Hepatocyte (in vitro differentiated cells): ENCODE measurements around the gene SYNGAP1. TPM values are rescaled to one million over a fixed set of nuclear protein-coding genes. Genes with fewer than 3 reads are reported as not detected.

ENCODE experiments used
- DNase-seq: peaks from one replicate; pipeline ENCODE4 v3.0.0-alpha.2; 2016; ENCODE audit warnings: low spot score
- H2AFZ ChIP-seq: fragments of 200-600 bp; sonication (generic); 2 replicates; pipeline ENCODE4 v1.6.0; 2016; ENCODE audit warnings: antibody characterized with exemption, mild to moderate bottlenecking
- H3K27ac ChIP-seq: fragments of 200-600 bp; sonication (generic); 2 replicates; pipeline ENCODE4 v1.5.1; 2016; ENCODE audit warnings: mild to moderate bottlenecking
- H3K27me3 ChIP-seq: fragments of 200-600 bp; sonication (generic); 2 replicates; pipeline ENCODE4 v1.6.1; 2016
- H3K36me3 ChIP-seq: fragments of 200-600 bp; sonication (generic); replicated peaks from 2 replicates; pipeline ENCODE4 v1.5.1; 2016; ENCODE audit warnings: low read depth; ENCODE audit not compliant: insufficient read depth
- H3K4me1 ChIP-seq: fragments of 200-600 bp; sonication (generic); 2 replicates; pipeline ENCODE4 v1.5.1; 2016; ENCODE audit warnings: mild to moderate bottlenecking, moderate library complexity; ENCODE audit not compliant: insufficient read depth
- H3K4me2 ChIP-seq: fragments of 200-600 bp; sonication (generic); 2 replicates; pipeline ENCODE4 v1.6.0; 2016
- H3K4me3 ChIP-seq: fragments of 200-600 bp; sonication (generic); 2 replicates; pipeline ENCODE4 v1.5.1; 2016; ENCODE audit warnings: mild to moderate bottlenecking
- H3K79me2 ChIP-seq: fragments of 200-600 bp; sonication (generic); 2 replicates; pipeline ENCODE4 v1.6.0; 2017; ENCODE audit warnings: mild to moderate bottlenecking
- H3K9me2 ChIP-seq: fragments of 200-600 bp; sonication (generic); replicated peaks from 2 replicates; pipeline ENCODE4 v1.6.0; 2017; ENCODE audit warnings: mild to moderate bottlenecking; ENCODE audit not compliant: insufficient read depth
- H3K9me3 ChIP-seq: fragments of 200-600 bp; sonication (generic); 2 replicates; pipeline ENCODE4 v1.5.1; 2016; ENCODE audit warnings: low read depth, mild to moderate bottlenecking
- H4K20me1 ChIP-seq: fragments of 200-600 bp; sonication (generic); 2 replicates; pipeline ENCODE4 v1.6.0; 2016; ENCODE audit warnings: mild to moderate bottlenecking; ENCODE audit not compliant: insufficient read depth, poor library complexity, severe bottlenecking
- CTCF ChIP-seq: fragments of 200-600 bp; sonication (generic); IDR thresholded peaks from 2 replicates; pipeline ENCODE4 v1.5.1; 2016; ENCODE audit warnings: antibody characterized with exemption, mild to moderate bottlenecking; ENCODE audit not compliant: poor library complexity
- EZH2 ChIP-seq: fragments of 200-600 bp; sonication (generic); IDR thresholded peaks from 2 replicates; pipeline ENCODE4 v1.6.1; 2016; ENCODE audit warnings: antibody characterized with exemption, mild to moderate bottlenecking, borderline replicate concordance
- EZH2phosphoT487 ChIP-seq: fragments of 200-600 bp; sonication (generic); IDR thresholded peaks from one replicate; pipeline ENCODE4 v1.6.1; 2018; ENCODE audit warnings: antibody characterized with exemption, mild to moderate bottlenecking, low read depth, moderate library complexity; ENCODE audit not compliant: unreplicated experiment, severe bottlenecking
- WGBS: methylation state at CpG from one replicate; pipeline ENCODE4 v1.1.6; 2016; ENCODE audit warnings: low lambda C conversion rate; ENCODE audit errors: missing lambda C conversion rate; 5-methylcytosine and 5-hydroxymethylcytosine counted together
- polyA plus RNA-seq: library from polyadenylated mRNA; unstranded; fragments of >200 nt; fragmentation: Nextera tagmentation; extraction: Ambion mirVana; gene quantifications from 2 replicates; pipeline ENCODE4 v1.2.1, GENCODE V29; 2016
- total RNA-seq: library from RNA; depleted of rRNA; stranded (reverse); fragments of >200 nt; gene quantifications from 2 replicates; pipeline ENCODE4 v1.2.3, GENCODE V29; 2014

SYNGAP1 gene
- total and polyA plus RNA-seq, 2 experiments from 2014 or later, result 5.7 to 6.6 TPM

- no peak overlapping the region for H3K27ac ChIP-seq
- H3K9me2 ChIP-seq, result no peaks in the 10 kb centered on the region
- no peaks in the 10 kb centered on the region for H3K27me3 ChIP-seq
- peaks cover 20% of the 10 kb centered on the region for H3K79me2 ChIP-seq
- WGBS, result 97% methylated on average over 4 of the region's 4 CpGs
- no peaks in the 10 kb centered on the region for H4K20me1 ChIP-seq
- H3K4me2 ChIP-seq, result no peak overlapping the region
- no peak overlapping the region for H2AFZ ChIP-seq
- TF ChIP-seq EZH2phosphoT487 (no peak), CTCF (no peak), EZH2 (no peak)
- H3K9me3 ChIP-seq, result no peaks in the 10 kb centered on the region
- no peak for DNase-seq
- no peak overlapping the region for H3K4me3 ChIP-seq
- H3K36me3 ChIP-seq, result no peaks in the 10 kb centered on the region
- peaks cover 20% of the 10 kb centered on the region for H3K4me1 ChIP-seq
Observed at GRCh38 chr6:33434961-33435360, 15.1 kb downstream of the SYNGAP1 start.

GRCh38 chr6:33437666-33438065, 17.8 kb downstream of the SYNGAP1 start:
- Histone ChIP-seq H3K4me1 (peaks cover 7% of the 10 kb centered on the region), H3K27me3 (no peaks in the 10 kb centered on the region), H3K4me2 (no peak overlapping the region), H3K9me2 (no peaks in the 10 kb centered on the region), H3K4me3 (no peak overlapping the region), H3K36me3 (no peaks in the 10 kb centered on the region), H3K9me3 (no peaks in the 10 kb centered on the region), H3K27ac (no peak overlapping the region), H2AFZ (no peak overlapping the region), H3K79me2 (peaks cover 4% of the 10 kb centered on the region), H4K20me1 (no peaks in the 10 kb centered on the region)
- no peak for DNase-seq
- TF ChIP-seq EZH2phosphoT487, result no peak
- WGBS, result over 99% methylated on average over 16 of the region's 18 CpGs

GRCh38 chr6:33438978-33439594, 19.2 kb downstream of the SYNGAP1 start:
- 97% methylated on average over 3 of the region's 3 CpGs for WGBS
- no peak for TF ChIP-seq EZH2phosphoT487
- no peak for TF ChIP-seq EZH2
- no peak for TF ChIP-seq CTCF
- no peak overlapping the region for H2AFZ ChIP-seq
- H3K4me3 ChIP-seq, result no peak overlapping the region
- peaks cover 3% of the 10 kb centered on the region for H3K79me2 ChIP-seq
- no peak for DNase-seq
- H3K4me1 ChIP-seq, result peaks cover 2% of the 10 kb centered on the region
- no peaks in the 10 kb centered on the region for H3K36me3 ChIP-seq
- H4K20me1 ChIP-seq, result no peaks in the 10 kb centered on the region
- H3K27me3 ChIP-seq, result no peaks in the 10 kb centered on the region
- no peaks in the 10 kb centered on the region for H3K9me3 ChIP-seq
- H3K9me2 ChIP-seq, result no peaks in the 10 kb centered on the region
- no peak overlapping the region for H3K27ac ChIP-seq
- H3K4me2 ChIP-seq, result no peak overlapping the region

- Histone ChIP-seq H3K9me3 (no peaks in the 10 kb centered on the region), H2AFZ (no peak overlapping the region), H3K27me3 (no peaks in the 10 kb centered on the region), H4K20me1 (no peaks in the 10 kb centered on the region), H3K27ac (no peak overlapping the region), H3K36me3 (no peaks in the 10 kb centered on the region), H3K4me3 (no peak overlapping the region), H3K9me2 (no peaks in the 10 kb centered on the region), H3K79me2 (no peaks in the 10 kb centered on the region), H3K4me1 (no peaks in the 10 kb centered on the region), H3K4me2 (no peak overlapping the region)
- TF ChIP-seq CTCF (no peak), EZH2phosphoT487 (no peak), EZH2 (no peak)
- no peak for DNase-seq
- WGBS, result 76% methylated on average over 8 of the region's 9 CpGs
Observed at GRCh38 chr6:33439956-33440648, 20.2 kb downstream of the SYNGAP1 start.
